Measurements from ENCODE around the gene TUBB.

TUBB gene

DNA sequence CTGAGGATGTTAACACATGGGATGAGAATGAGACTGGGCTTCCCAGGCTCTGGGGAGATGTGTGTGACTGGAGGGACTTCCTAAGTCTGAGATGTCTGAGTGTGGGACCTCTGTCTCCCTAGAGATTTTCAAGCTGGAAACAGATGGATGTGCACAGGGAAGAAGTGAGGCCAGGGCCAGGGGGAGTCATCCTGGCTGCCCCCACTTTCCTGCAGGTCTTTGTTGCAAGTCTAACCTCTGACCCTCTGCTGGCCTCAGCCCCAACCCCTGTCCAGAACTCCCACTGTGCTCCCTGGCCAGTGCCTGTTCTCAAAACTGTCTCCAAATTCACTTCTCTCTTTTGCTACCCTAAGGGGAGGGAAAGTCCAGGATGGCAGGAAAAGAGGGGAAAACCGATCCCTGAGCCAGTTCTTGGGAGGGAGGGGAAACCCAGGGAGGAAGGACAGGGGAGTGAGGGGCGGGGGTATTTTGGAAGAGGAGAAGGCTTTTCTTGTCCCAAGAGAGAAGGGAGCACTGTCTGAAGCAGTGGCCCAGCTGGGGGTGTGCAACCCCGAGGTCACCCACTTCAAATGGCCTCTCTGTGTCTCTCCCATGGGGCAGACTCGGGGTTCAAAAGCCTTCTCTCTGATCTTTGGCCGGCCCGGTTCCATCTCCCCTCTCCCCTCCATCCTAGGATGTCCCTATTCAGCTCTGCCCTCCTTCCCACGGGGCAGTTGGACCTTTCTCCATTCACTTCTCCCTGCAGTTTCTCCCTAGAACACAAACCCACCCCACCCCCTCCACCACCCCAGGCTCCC lies 36.8 kb upstream of the TUBB start:
- DNase-seq (ENCODE audit: low spot score), result no peak
- H3K4me1 ChIP-seq (ENCODE audit: insufficient read depth, poor library complexity, severe bottlenecking), result peaks cover 18% of the 10 kb centered on the region
- TF ChIP-seq, protein P1, sequence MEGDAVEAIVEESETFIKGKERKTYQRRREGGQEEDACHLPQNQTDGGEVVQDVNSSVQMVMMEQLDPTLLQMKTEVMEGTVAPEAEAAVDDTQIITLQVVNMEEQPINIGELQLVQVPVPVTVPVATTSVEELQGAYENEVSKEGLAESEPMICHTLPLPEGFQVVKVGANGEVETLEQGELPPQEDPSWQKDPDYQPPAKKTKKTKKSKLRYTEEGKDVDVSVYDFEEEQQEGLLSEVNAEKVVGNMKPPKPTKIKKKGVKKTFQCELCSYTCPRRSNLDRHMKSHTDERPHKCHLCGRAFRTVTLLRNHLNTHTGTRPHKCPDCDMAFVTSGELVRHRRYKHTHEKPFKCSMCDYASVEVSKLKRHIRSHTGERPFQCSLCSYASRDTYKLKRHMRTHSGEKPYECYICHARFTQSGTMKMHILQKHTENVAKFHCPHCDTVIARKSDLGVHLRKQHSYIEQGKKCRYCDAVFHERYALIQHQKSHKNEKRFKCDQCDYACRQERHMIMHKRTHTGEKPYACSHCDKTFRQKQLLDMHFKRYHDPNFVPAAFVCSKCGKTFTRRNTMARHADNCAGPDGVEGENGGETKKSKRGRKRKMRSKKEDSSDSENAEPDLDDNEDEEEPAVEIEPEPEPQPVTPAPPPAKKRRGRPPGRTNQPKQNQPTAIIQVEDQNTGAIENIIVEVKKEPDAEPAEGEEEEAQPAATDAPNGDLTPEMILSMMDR (IDR thresholded peaks at IDR 0.05; ENCODE audit: poor library complexity, severe bottlenecking), result no peak
- H3K27me3 ChIP-seq (ENCODE audit: insufficient read depth, poor library complexity, severe bottlenecking), result no peaks in the 10 kb centered on the region
- H3K36me3 ChIP-seq (ENCODE audit: low read depth), result peaks cover 62% of the 10 kb centered on the region
- no peak for ATAC-seq (ENCODE audit: low read depth)
- peak overlapping the region; percentile 86 for H3K4me3 ChIP-seq (ENCODE audit: severe bottlenecking)
- H3K9me3 ChIP-seq (ENCODE audit: severe bottlenecking), result no peaks in the 10 kb centered on the region
- H3K27ac ChIP-seq (ENCODE audit: poor library complexity, severe bottlenecking), result peak overlapping the region; percentile 95

DNA sequence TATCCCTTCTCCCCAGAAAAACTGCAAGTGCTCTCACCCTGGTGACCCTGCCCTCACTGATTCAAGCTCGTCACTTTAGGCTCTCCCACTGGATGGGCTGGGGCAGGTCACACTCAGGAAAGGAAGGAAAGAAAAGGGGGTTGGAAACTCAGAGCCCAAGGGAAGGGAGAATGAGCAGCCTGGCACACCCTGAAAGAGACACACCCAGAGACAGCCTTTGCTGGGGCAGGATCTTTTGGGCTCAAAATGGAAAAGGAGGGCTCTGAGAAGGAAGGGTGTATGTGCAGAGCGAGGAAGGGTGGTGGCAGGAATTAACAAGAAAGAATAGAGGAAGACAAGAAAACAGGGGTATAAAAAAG lies 36.2 kb upstream of the TUBB start:
- Histone ChIP-seq H3K4me3 (ENCODE audit: severe bottlenecking) (peak overlapping the region; percentile 86), H3K27ac (ENCODE audit: poor library complexity, severe bottlenecking) (peak overlapping the region; percentile 95), H3K9me3 (ENCODE audit: severe bottlenecking) (no peaks in the 10 kb centered on the region), H3K27me3 (ENCODE audit: insufficient read depth, poor library complexity, severe bottlenecking) (no peaks in the 10 kb centered on the region), H3K4me1 (ENCODE audit: insufficient read depth, poor library complexity, severe bottlenecking) (peaks cover 18% of the 10 kb centered on the region), H3K36me3 (ENCODE audit: low read depth) (peaks cover 57% of the 10 kb centered on the region)
- no peak for ATAC-seq (ENCODE audit: low read depth)
- TF ChIP-seq, protein P1 (IDR thresholded peaks at IDR 0.05; ENCODE audit: poor library complexity, severe bottlenecking), result no peak
- no peak for DNase-seq (ENCODE audit: low spot score)

DNA sequence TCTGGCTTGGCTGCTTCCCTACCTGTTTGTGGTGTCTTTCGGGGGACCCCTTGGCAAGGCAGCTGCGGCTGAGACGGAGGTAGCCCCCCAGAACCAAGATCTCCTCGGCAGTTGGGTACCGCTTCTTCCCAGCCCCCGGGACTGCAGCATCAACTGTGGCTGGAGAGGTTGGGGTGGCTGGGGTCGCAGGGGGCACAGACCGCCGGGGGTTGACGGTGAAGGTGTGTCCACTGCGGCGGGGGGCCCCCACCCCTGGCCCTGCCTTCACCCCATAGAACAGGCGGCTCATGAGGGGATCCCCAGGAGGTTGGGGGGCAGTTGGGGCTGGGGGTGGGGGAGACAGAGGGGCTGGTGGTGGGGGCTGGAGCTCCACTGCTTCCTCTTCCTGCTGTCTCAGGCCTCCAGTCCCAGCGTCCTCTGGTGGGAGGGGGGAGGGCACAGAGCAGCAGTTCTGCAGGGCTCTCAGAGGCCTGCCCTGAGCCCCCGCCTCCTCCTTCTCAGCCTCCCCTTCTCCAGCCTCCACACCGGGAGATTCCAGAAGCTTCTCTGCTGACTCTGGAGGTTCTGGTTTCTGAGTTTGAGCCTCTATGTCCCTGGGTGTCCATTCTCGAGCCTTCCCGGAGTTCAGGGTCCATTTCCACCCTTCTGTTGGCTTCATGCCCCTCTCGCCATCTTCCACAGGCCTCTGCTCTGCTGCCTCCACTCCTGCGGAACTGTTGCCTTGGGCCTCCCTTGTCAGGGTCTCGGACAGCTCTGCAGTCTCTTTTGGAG lies 35.6 kb upstream of the TUBB start:
- H3K4me1 ChIP-seq (ENCODE audit: insufficient read depth, poor library complexity, severe bottlenecking), result peaks cover 17% of the 10 kb centered on the region
- peak overlapping the region; percentile 95 for H3K27ac ChIP-seq (ENCODE audit: poor library complexity, severe bottlenecking)
- TF ChIP-seq, protein P1 (IDR thresholded peaks at IDR 0.05; ENCODE audit: poor library complexity, severe bottlenecking), result no peak
- no peaks in the 10 kb centered on the region for H3K9me3 ChIP-seq (ENCODE audit: severe bottlenecking)
- ATAC-seq (ENCODE audit: low read depth) (no peak), DNase-seq (ENCODE audit: low spot score) (no peak)
- H3K27me3 ChIP-seq (ENCODE audit: insufficient read depth, poor library complexity, severe bottlenecking), result no peaks in the 10 kb centered on the region
- H3K4me3 ChIP-seq (ENCODE audit: severe bottlenecking), result peak overlapping the region; percentile 86
- peaks cover 52% of the 10 kb centered on the region for H3K36me3 ChIP-seq (ENCODE audit: low read depth)

DNA sequence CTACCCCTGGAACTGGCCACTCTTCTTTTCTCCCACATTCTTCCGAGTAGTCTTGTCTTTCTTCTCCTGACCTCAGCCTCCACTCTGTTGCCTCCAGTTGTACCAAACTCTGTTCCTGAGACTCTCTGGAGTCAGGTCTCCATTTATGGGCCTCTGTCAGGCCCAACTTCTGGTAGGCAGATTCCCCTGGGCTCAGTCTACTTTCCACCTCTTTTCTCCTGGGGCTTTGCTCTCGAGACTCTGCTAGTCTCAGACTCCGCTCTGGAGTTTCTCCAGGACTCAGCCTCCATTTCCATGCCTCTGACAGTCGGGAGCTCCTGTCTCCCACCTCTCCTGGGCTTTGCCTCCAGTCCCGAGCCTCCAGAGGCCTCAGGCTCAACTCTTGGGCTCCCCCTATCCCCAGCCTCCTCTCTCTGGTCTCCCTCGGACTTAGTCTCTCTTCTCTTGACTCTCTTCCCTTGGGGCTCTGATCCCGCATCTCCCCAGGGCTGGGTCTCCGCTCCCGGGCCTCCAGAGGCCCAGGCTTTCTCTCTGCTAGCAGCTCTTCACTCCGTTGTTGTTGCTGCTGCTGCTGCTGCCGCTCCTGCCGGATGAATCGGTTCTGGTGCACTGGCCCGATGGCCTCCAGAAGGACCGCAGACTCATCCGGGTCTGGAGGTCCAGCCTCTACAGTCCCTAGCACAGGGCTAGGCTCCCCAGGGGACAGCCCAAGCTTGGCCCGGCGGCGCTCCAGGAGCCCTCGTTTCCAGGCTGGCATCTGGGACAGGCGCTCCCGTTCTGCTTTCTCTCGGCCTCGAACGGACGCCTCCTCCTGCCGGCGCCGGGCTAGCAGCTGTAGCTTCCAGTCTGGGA lies 34.8 kb upstream of the TUBB start:
- peak overlapping the region; percentile 86 for H3K4me3 ChIP-seq (ENCODE audit: severe bottlenecking)
- no peaks in the 10 kb centered on the region for H3K9me3 ChIP-seq (ENCODE audit: severe bottlenecking)
- no peaks in the 10 kb centered on the region for H3K27me3 ChIP-seq (ENCODE audit: insufficient read depth, poor library complexity, severe bottlenecking)
- DNase-seq (ENCODE audit: low spot score) (no peak), ATAC-seq (ENCODE audit: low read depth) (no peak)
- peak overlapping the region; percentile 95 for H3K27ac ChIP-seq (ENCODE audit: poor library complexity, severe bottlenecking)
- TF ChIP-seq, protein P1 (IDR thresholded peaks at IDR 0.05; ENCODE audit: poor library complexity, severe bottlenecking), result peak; percentile 28
- peaks cover 44% of the 10 kb centered on the region for H3K36me3 ChIP-seq (ENCODE audit: low read depth)
- peaks cover 11% of the 10 kb centered on the region for H3K4me1 ChIP-seq (ENCODE audit: insufficient read depth, poor library complexity, severe bottlenecking)

Data from RWPE2 (cell line).